Measurements from ENCODE around the gene MLANA. TPM values are rescaled to one million over a fixed set of nuclear protein-coding genes. Genes with fewer than 3 reads are reported as not detected.

Gene MLANA
- total RNA-seq, 1 donor from 2014 or later: not detected

- H3K4me1 ChIP-seq: peaks cover 7% of the 10 kb centered on the region
- TF ChIP-seq, protein P1, sequence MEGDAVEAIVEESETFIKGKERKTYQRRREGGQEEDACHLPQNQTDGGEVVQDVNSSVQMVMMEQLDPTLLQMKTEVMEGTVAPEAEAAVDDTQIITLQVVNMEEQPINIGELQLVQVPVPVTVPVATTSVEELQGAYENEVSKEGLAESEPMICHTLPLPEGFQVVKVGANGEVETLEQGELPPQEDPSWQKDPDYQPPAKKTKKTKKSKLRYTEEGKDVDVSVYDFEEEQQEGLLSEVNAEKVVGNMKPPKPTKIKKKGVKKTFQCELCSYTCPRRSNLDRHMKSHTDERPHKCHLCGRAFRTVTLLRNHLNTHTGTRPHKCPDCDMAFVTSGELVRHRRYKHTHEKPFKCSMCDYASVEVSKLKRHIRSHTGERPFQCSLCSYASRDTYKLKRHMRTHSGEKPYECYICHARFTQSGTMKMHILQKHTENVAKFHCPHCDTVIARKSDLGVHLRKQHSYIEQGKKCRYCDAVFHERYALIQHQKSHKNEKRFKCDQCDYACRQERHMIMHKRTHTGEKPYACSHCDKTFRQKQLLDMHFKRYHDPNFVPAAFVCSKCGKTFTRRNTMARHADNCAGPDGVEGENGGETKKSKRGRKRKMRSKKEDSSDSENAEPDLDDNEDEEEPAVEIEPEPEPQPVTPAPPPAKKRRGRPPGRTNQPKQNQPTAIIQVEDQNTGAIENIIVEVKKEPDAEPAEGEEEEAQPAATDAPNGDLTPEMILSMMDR (IDR thresholded peaks at IDR 0.05; ENCODE audit: borderline replicate concordance): no peak
- no peaks in the 10 kb centered on the region for H3K27me3 ChIP-seq (ENCODE audit: low read depth)
- intact Hi-C loops (cut with micrococcal nuclease): loop anchor here (10.0 kb wide), 1 partner anchor 63 kb away; no protein-coding TSS in a partner anchor
- H3K27ac ChIP-seq (replicated peaks): no peak overlapping the region
- no peak for DNase-seq
- H3K4me3 ChIP-seq: no peak overlapping the region
- H3K36me3 ChIP-seq: peaks cover 21% of the 10 kb centered on the region
- no peaks in the 10 kb centered on the region for H3K9me3 ChIP-seq (replicated peaks)
These were observed 41.0 kb downstream of the MLANA start for GRCh38 chr9:5931657-5932056.

DNA sequence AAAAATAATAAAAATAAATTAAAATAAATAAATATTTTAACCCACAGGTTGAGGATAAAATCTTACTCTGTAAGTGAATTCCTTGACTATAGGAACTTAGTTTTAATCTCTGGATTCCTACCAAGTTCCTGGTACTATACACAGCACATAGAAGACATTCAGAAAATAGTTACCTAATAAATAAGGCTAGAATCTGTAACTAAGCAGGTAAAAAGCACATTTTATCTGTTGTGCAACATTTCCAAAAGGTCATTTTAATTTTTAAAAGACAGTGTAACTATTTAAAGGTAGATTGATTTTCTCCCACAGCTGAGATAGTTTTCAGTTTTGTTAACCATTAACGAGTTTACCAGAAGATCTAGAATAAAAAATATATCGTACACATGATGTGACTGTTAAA is 47.8 kb downstream of the MLANA start:
- Histone ChIP-seq H3K9me3 (replicated peaks) (no peaks in the 10 kb centered on the region), H3K27me3 (ENCODE audit: low read depth) (no peaks in the 10 kb centered on the region), H3K27ac (replicated peaks) (no peak overlapping the region), H3K4me1 (peaks cover 7% of the 10 kb centered on the region), H3K36me3 (peaks cover 4% of the 10 kb centered on the region), H3K4me3 (no peak overlapping the region)
- no peak for DNase-seq
- intact Hi-C loops (cut with micrococcal nuclease): loop anchor here (10.0 kb wide), 1 partner anchor 56 kb away; no protein-coding TSS in a partner anchor
- TF ChIP-seq, protein P1 (IDR thresholded peaks at IDR 0.05; ENCODE audit: borderline replicate concordance): no peak

DNA sequence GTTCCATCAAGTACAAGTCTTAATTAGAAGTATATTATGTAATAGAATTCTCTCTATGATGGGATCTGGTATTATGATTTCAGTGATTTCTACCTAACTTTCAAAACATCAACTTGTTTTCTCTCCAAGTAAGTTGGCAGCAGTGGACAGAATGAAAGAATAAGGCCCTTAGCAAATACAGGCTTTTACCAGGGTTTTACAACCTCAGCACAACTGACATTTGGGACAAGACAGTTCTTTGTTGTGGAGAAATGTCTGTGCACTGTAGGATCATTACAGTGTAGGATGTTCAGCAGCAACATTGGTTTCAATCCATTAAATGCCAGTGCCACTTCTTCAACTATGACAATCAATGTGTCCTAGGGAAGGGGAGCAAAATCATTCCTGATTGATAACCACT is 48.8 kb downstream of the MLANA start:
- H3K4me1 ChIP-seq: peaks cover 7% of the 10 kb centered on the region
- intact Hi-C loops (cut with micrococcal nuclease): loop anchor here (10.0 kb wide), 1 partner anchor 55 kb away; no protein-coding TSS in a partner anchor
- H3K9me3 ChIP-seq (replicated peaks): no peaks in the 10 kb centered on the region
- TF ChIP-seq, protein P1 (IDR thresholded peaks at IDR 0.05; ENCODE audit: borderline replicate concordance): no peak
- H3K36me3 ChIP-seq: no peaks in the 10 kb centered on the region
- H3K27me3 ChIP-seq (ENCODE audit: low read depth): no peaks in the 10 kb centered on the region
- no peak overlapping the region for H3K27ac ChIP-seq (replicated peaks)
- no peak overlapping the region for H3K4me3 ChIP-seq
- no peak for DNase-seq

GRCh38 chr9:5941214-5941613 is 50.5 kb downstream of the MLANA start:
- H3K4me1 ChIP-seq: no peaks in the 10 kb centered on the region
- H3K4me3 ChIP-seq: no peak overlapping the region
- TF ChIP-seq, protein P1 (IDR thresholded peaks at IDR 0.05; ENCODE audit: borderline replicate concordance): no peak
- H3K27ac ChIP-seq (replicated peaks): no peak overlapping the region
- H3K36me3 ChIP-seq: no peaks in the 10 kb centered on the region
- H3K9me3 ChIP-seq (replicated peaks): no peaks in the 10 kb centered on the region
- intact Hi-C loops (cut with micrococcal nuclease): no loop called here
- no peak for DNase-seq
- no peaks in the 10 kb centered on the region for H3K27me3 ChIP-seq (ENCODE audit: low read depth)

- TF ChIP-seq, protein P1 (IDR thresholded peaks at IDR 0.05; ENCODE audit: borderline replicate concordance): no peak
- no peak for DNase-seq
- H3K9me3 ChIP-seq (replicated peaks): no peaks in the 10 kb centered on the region
- no peaks in the 10 kb centered on the region for H3K27me3 ChIP-seq (ENCODE audit: low read depth)
- no peak overlapping the region for H3K4me3 ChIP-seq
- H3K4me1 ChIP-seq: peaks cover 31% of the 10 kb centered on the region
- intact Hi-C loops (cut with micrococcal nuclease): no loop called here
- no peak overlapping the region for H3K27ac ChIP-seq (replicated peaks)
- no peaks in the 10 kb centered on the region for H3K36me3 ChIP-seq
These were observed 54.4 kb downstream of the MLANA start for GRCh38 chr9:5945112-5945511.
